Muscle layer of duodenum (tissue), 2 donors: ENCODE results near the gene MYD88.
"Not testable (repeated sequence)": the region's sequence is repeated elsewhere in the genome, so short reads cannot be mapped to it uniquely, and the experiment has no call there.

Source experiments
- H3K27ac ChIP-seq: one replicate; pipeline ENCODE4 v1.7.0; 2013; ENCODE audit warnings: mild to moderate bottlenecking, low read length
- H3K27me3 ChIP-seq: one replicate; pipeline ENCODE4 v1.7.0; 2013; ENCODE audit warnings: low read depth, mild to moderate bottlenecking, control low read depth, low read length
- H3K36me3 ChIP-seq, 2 donors: one replicate each; pipeline ENCODE4 v1.7.0; 2013; ENCODE audit warnings: low read length in 2 of 2, control low read depth in 1 of 2, mild to moderate bottlenecking in 1 of 2; ENCODE audit not compliant: insufficient read depth in 2 of 2, control insufficient read depth in 1 of 2
- H3K4me1 ChIP-seq, 2 donors: one replicate each; pipeline ENCODE4 v1.7.0; 2013; ENCODE audit warnings: low read length in 2 of 2, mild to moderate bottlenecking in 2 of 2, control low read depth in 1 of 2, moderate library complexity in 1 of 2; ENCODE audit not compliant: insufficient read depth in 2 of 2, control insufficient read depth in 1 of 2
- H3K4me3 ChIP-seq, 2 donors: one replicate each; pipeline ENCODE4 v1.7.0; 2013; ENCODE audit warnings: low read length in 2 of 2, low read depth in 1 of 2, mild to moderate bottlenecking in 1 of 2
- H3K9me3 ChIP-seq, 2 donors: one replicate each; pipeline ENCODE4 v1.7.0; 2013; ENCODE audit warnings: low read length in 2 of 2, control low read depth in 1 of 2, mild to moderate bottlenecking in 1 of 2; ENCODE audit not compliant: control insufficient read depth in 1 of 2
- donor health status: healthy.

MYD88 gene

GRCh38 chr3:38131621-38132369 is 6.7 kb upstream of the MYD88 start:
- Histone ChIP-seq H3K36me3 (peaks cover 62 to 65% of the 10 kb centered on the region in 2 donors), H3K9me3 (no peaks in the 10 kb centered on the region), H3K27ac (no peak overlapping the region), H3K4me3 (no peak overlapping the region), H3K4me1 (peaks cover 8 to 18% of the 10 kb centered on the region in 2 donors), H3K27me3 (no peaks in the 10 kb centered on the region)

- H3K27ac ChIP-seq: peak overlapping the region; percentile 48
- no peak overlapping the region for H3K4me3 ChIP-seq
- no peaks in the 10 kb centered on the region for H3K27me3 ChIP-seq
- H3K9me3 ChIP-seq: no peaks in the 10 kb centered on the region
- H3K36me3 ChIP-seq: peaks cover 49 to 51% of the 10 kb centered on the region in 2 donors
- H3K4me1 ChIP-seq: peaks cover 14 to 21% of the 10 kb centered on the region in 2 donors
Observed at GRCh38 chr3:38133209-38133556, 5.3 kb upstream of the MYD88 start.

GRCh38 chr3:38133557-38134405 is 4.7 kb upstream of the MYD88 start:
- peak overlapping the region; percentile 48 for H3K27ac ChIP-seq
- H3K36me3 ChIP-seq: peaks cover 46 to 47% of the 10 kb centered on the region in 2 donors
- no peaks in the 10 kb centered on the region for H3K9me3 ChIP-seq
- H3K4me3 ChIP-seq: no peak overlapping the region
- H3K4me1 ChIP-seq: peaks cover 14 to 21% of the 10 kb centered on the region in 2 donors
- H3K27me3 ChIP-seq: no peaks in the 10 kb centered on the region

- H3K4me1 ChIP-seq: peaks cover 19 to 28% of the 10 kb centered on the region in 2 donors
Observed at GRCh38 chr3:38134517-38135143, 3.8 kb upstream of the MYD88 start.

GRCh38 chr3:38135621-38136277 is 2.7 kb upstream of the MYD88 start:
- H3K27me3 ChIP-seq, H3K9me3 ChIP-seq: not testable (repeated sequence)
- Histone ChIP-seq H3K27ac (peak overlapping the region; percentile 76), H3K36me3 (peaks cover 30 to 34% of the 10 kb centered on the region in 2 donors), H3K4me3 (peak overlapping the region; percentile 81 to 89), H3K4me1 (peaks cover 20 to 31% of the 10 kb centered on the region in 2 donors)

More at GRCh38 chr3:38134517-38135143, 3.8 kb upstream of the MYD88 start:
- H3K9me3 ChIP-seq, H3K27ac ChIP-seq, H3K27me3 ChIP-seq, H3K4me3 ChIP-seq: not testable (repeated sequence)
- peaks cover 37 to 39% of the 10 kb centered on the region in 2 donors for H3K36me3 ChIP-seq

GRCh38 chr3:38136393-38136776 is 2.1 kb upstream of the MYD88 start:
- Histone ChIP-seq H3K27ac (peak overlapping the region; percentile 76), H3K4me1 (peaks cover 20 to 31% of the 10 kb centered on the region in 2 donors), H3K4me3 (peak overlapping the region; percentile 81 to 89), H3K9me3 (no peaks in the 10 kb centered on the region), H3K36me3 (peaks cover 32 to 34% of the 10 kb centered on the region in 2 donors), H3K27me3 (no peaks in the 10 kb centered on the region)

- Histone ChIP-seq H3K4me1 (peaks cover 20 to 31% of the 10 kb centered on the region in 2 donors), H3K36me3 (peaks cover 32 to 34% of the 10 kb centered on the region in 2 donors)
Observed at GRCh38 chr3:38136777-38137614, 1.5 kb upstream of the MYD88 start, which contains the start of gene ACAA1. ACAA1 (minus strand) TSS chr3:38137127; CDS start chr3:38137035, 92 bp downstream.

GRCh38 chr3:38137615-38138348 is 679 bp upstream of the MYD88 start:
- Histone ChIP-seq H3K36me3 (peaks cover 33 to 35% of the 10 kb centered on the region in 2 donors), H3K27me3 (no peaks in the 10 kb centered on the region), H3K4me1 (peaks cover 20 to 31% of the 10 kb centered on the region in 2 donors), H3K9me3 (no peaks in the 10 kb centered on the region), H3K27ac (peak overlapping the region; percentile 93), H3K4me3 (peak overlapping the region; percentile 87 to 89)

More at GRCh38 chr3:38136777-38137614, 1.5 kb upstream of the MYD88 start, which contains the start of gene ACAA1:
- Histone ChIP-seq H3K27ac (peak within 1 kb of the TSS; percentile 93), H3K9me3 (no peaks in the 10 kb centered on the region), H3K4me3 (peak within 1 kb of the TSS; percentile 87 to 89), H3K27me3 (no peaks in the 10 kb centered on the region)

- H3K27ac ChIP-seq: peak overlapping the region; percentile 93
- peaks cover 21 to 26% of the 10 kb centered on the region in 2 donors for H3K36me3 ChIP-seq
- H3K9me3 ChIP-seq: no peaks in the 10 kb centered on the region
- H3K4me3 ChIP-seq: peak overlapping the region; percentile 87 to 89
- H3K4me1 ChIP-seq: peaks cover 16 to 25% of the 10 kb centered on the region in 2 donors
- H3K27me3 ChIP-seq: no peaks in the 10 kb centered on the region
Observed at GRCh38 chr3:38139191-38139590, 730 bp downstream of the MYD88 start.
